SHP77 treated with DMSO at 0.1 percent for 48 hours (cell line): ENCODE data around the gene NEDD4L.
"Not testable (repeated sequence)": the region's sequence is repeated elsewhere in the genome, so short reads cannot be mapped to it uniquely, and the experiment has no call there.

Source experiments
- DNase-seq: peaks from one replicate; lab custom pipeline; 2025; lab: John Stamatoyannopoulos, UW

NEDD4L gene

GRCh38 chr18:58268849-58269248 is 224.8 kb downstream of the NEDD4L start:
- DNase-seq = no peak

- no peak for DNase-seq
Measured at GRCh38 chr18:58269931-58270330, 225.9 kb downstream of the NEDD4L start.

GRCh38 chr18:58270396-58270795 is 226.4 kb downstream of the NEDD4L start:
- DNase-seq = no peak

DNA sequence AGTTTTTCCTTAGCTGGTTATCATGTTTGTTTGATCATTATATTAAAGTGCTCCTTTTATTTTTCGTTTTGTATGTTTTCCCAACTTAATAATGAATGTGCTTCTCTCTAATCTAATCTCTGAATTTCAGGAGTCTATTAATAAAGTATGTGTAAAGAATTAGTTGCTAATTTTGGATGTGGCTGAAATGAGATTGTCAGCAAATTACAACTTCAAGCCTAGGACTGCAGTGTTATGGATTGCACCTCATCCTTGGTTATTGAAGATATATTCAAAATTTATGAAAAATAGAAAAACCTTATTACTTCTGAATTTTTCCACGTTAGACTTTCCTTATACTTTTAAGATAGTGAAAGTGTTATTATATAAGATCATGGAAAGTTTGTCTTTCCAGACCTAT is 227.7 kb downstream of the NEDD4L start:
- no peak for DNase-seq

- no peak for DNase-seq
Measured at GRCh38 chr18:58272209-58272608, 228.2 kb downstream of the NEDD4L start.

DNA sequence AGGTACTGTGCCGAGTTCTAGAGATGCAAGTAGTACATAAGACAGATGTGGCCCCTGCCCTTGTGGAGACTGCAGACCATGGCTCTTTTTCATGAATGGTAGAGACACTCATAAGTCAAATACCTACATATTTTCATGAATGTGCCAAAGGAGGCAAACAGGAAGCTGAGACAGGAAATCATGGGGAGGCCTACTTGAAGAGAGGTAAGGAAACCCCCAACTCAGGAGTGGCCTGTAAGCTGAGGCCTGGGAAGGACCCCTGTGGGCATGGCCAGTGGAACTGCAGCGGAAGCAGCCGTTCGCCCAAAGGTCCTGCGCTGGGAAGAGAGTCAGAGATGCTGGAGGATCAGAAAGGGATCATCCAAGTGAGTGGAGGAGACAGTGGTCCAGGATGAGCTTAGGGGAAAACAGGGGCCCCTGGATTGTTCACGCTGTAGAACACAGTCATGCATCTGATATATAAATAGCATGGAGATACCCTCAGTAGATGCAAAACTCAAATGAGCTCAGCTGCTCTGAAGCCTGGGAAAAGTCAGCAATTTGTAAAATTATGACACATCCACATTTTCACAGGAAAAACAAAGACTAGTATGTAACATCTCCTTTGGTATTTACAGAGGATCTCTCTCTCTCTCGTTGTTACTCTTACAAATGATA is 228.9 kb downstream of the NEDD4L start:
- no peak for DNase-seq

GRCh38 chr18:58275176-58275575 is 231.2 kb downstream of the NEDD4L start:
- no peak for DNase-seq

DNA sequence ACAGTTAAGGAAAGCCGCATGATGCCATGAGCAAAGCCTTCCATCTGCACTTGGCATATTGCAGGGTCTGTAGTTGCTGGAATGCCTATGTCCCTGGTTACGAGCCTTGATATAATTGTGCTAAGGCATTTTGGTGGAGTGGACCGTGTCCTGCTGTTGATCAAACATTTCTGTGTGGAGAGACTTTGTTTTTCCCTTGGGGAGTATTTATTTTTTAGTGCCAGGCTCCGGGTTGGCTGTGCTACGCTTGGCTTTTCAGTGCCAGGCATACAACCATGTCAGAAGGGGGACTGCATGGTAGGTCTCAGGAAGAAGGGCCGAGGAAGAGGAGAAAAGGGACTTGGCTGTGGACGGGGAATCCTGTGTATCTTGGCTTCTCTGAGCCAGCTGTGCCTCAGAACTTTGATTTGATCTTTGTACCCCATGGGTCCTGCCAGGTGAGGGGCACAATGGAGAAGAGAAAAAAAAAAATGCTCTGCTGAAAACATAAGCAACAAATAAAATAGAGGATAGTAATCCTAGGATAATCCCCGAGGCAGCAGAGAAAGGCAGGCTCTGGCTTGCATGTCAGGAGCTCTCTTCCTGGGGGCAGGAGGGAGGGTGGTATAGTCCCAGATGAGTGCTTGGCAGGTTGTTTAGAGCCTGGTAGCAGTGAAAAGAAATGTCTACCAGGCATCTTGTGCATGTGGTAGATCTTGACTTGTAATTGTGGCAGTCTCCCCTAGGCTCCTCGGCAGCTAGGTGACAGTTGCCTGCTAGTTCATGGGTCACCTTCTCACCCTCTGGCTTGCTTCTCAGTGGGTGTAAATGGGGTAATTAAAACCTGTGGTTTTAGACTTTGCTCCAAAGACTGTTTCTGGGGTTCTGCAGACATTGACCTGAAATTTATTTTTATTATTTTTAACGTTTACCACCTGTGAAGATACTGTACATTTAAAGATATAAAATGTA is 233.0 kb downstream of the NEDD4L start:
- DNase-seq = no peak

DNA sequence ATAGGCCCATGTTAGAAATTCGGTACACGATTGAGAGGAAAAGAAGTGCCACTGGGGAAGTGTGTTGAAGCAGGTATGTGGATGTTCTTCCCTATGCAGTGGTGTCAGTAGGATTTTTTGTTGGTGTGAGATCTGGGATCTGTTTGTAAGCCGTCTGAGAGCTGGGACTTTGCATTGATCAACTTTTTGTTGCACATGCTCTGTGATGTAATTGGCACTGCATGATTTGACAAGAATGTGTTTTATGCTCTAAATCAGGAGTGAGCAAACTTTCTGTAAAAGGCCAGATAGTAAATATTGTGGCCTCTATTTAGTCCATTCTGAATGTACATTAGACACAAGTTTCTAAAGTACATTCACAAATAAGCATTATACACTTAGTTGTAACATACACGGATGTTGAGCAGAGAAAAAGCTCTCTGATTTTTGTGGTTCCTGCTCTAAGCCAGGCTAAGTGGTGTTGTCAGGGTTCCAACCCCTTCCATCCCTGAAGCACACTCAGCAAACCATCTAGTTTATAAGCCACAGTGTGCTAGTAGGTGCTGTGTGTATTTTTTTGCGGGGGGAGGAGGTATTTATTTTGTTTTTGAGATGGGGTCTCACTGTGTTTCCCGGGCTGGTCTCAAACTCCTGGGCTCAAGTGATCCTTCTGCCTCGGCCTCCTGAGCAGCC is 235.6 kb downstream of the NEDD4L start:
- DNase-seq = no peak

DNA sequence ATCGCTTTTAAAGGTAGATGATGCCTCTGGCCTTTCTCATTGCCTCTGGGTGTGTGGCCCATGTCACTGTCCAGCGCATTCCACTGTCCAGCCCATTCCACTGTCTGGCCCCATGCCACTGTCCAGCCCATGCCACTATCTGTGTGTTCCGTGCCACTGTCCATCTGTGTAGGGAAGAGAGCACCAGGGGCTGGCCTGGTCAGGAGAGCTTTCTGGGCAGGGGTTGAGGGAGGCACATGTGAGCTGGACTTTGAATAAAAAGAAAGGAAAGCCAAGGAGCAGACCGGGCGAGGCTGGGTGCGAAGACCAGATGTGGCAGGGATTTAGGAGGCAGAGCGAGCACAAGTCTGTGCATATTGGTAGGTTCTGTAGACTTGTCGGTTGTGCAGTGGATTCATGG is 236.2 kb downstream of the NEDD4L start:
- no peak for DNase-seq

DNA sequence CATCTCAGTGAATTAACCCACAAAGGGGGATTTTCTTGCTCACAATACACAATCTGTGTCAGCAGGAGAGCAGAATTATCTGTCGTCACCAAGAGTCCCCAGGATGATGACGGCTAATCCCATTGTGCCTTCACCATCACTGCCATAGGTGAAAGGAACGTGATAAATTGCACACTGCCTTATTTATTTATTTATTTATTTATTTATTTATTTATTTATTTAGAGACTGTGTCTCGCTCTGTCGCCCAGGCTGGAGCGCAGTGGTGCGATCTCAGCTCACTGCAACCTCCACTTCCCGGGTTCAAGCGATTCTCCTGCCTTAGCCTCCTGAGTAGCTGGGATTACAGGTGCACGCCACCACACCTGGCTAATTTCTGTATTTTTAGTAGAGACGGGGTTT is 238.8 kb downstream of the NEDD4L start:
- not testable (repeated sequence) for DNase-seq

DNA sequence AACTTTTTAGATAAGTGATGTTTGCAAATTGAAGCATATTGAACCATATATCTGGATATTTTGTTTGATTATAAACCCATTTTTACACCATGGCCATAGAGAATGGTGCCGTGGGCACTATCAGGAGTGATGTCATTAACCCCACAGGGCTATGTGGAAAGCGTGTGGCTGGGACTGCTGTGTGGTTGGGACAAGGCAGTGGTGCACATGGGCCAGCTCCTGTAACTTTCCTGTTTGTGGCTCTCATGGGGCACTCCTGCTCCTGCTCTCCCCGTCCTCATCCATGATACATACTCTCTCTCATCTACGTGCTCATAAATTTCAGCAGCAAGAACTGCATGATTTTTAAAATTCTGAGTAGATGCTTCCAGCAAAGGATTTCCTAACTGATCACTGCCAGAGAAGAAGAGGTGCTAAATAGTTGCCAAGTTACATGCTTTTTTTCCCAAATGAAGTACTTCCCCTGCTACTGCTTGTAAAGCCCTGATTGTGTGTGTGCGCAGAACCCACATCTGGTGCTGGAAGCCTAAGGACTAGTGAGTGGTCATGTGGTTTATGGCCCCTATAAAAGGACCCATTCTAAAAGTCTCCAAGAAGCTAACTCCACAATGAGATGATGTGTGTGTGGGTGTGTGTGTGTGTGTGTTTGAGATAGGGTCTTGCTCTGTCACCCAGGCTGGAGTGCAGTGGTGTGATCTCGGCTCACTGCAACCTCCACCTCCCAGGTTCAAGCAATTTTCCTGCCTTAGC is 240.8 kb downstream of the NEDD4L start:
- no peak for DNase-seq

DNA sequence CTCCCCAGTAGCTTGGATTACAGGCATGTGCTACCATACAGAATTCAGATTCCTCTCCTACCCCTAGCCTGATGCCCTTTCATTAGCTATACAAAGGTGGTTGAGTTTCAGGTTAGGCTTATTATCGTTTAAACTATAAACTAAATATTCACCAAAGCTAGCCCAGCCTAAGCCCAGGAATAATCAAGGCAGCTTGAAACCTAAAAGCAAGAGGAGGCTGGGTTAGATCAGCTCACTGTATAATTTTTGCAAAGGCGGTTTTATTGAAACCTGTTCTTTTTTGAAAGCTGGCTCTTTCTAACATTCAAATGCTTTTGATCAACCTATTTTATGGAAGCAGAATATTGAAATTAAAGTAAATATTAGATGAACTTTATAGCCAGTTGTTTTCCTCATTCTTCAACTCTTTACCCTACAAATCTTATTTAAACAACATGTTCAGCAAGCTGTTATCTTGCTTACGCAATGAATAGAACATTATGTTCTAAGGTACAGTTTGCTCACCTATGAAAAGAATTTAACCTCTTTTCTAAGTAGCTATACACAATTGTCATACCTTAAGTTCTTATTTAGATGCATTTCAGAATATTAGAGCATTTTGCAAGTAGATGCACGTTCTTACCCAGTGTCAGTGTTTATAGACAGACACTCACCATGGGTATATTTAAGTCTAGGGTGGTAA is 241.6 kb downstream of the NEDD4L start:
- no peak for DNase-seq

- DNase-seq = no peak
Measured at GRCh38 chr18:58286632-58287352, 242.8 kb downstream of the NEDD4L start.

DNA sequence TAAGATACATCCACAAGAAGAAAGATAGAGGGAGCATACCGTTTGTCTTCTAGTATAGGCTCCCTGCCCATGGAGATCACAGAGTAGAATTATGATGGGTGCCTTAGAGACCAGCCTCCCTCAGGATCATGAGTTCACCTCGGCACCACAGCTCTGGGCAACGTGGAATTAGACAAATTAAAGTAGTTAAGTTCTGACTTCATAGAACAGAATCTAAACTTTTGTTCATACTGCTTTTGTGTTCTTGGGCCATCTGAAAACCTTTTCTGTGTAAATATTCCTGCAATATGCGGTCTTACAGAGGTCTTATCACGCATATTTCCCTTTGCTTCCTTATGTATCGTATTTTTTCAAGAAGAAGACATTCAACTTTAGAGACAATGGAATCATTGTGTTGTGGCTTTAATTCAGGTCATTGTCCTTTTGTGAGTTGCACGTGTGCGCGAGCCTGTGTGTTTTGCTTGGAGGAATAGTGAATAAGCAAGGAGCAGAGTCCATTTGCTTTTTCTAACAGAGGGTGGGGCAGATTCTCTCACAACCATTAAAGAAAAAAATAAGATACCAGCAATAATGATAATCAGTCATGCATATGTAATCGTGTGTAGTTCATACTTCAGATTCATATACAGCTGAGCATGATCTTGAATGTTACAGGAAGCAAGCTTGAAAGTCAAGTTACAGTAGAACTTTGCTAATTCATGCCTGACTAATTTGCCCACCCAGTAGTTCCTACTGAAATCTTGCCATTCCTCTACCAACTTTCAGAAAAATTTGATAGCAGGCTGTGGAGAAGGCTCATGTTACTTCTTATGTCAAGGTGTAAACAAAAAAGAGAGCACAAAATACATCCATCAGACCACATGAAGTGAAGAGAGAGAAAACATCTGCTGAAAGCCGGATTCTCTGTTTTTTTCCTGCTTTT is 243.6 kb downstream of the NEDD4L start:
- DNase-seq = no peak

GRCh38 chr18:58288921-58289797 is 245.1 kb downstream of the NEDD4L start:
- no peak for DNase-seq

- DNase-seq = no peak
Measured at GRCh38 chr18:58290116-58290695, 246.2 kb downstream of the NEDD4L start.

- DNase-seq = no peak
Measured at GRCh38 chr18:58291131-58291530, 247.1 kb downstream of the NEDD4L start.
